Keratinocyte (primary cell): ENCODE measurements around the gene AGBL3. TPM values are rescaled to one million over a fixed set of nuclear protein-coding genes. Genes with fewer than 3 reads are reported as not detected.
A peak's percentile ranks its signal among the peaks of the same experiment; 100 is the strongest.

ENCODE experiments used
- DNase-seq: peaks from one replicate; pipeline ENCODE4 v3.0.0-alpha.2; 2011; ENCODE audit warnings: low read depth, missing footprints, low spot score
- FAIRE-seq: peaks from 2 replicates; lab custom pipeline; 2011; peaks lifted over from hg19 to GRCh38; lab: Jason Lieb, UNC
- H2AFZ ChIP-seq: 2 replicates; pipeline ENCODE4 v1.6.0; 2012; ENCODE audit warnings: low read length, control low read depth, inconsistent platforms; ENCODE audit not compliant: control insufficient read depth
- H3K27ac ChIP-seq: 2 replicates; pipeline ENCODE4 v1.5.1; 2011; ENCODE audit warnings: low read length; ENCODE audit not compliant: control insufficient read depth, insufficient read depth
- H3K27me3 ChIP-seq: 3 replicates; pipeline ENCODE4 v1.6.0; 2011; ENCODE audit warnings: low read length; ENCODE audit not compliant: control insufficient read depth, insufficient read depth; ENCODE audit errors: extremely low read depth
- H3K36me3 ChIP-seq, 2 experiments: 2 replicates in 1 of 2; 3 replicates in 1 of 2; pipeline ENCODE4 v1.5.1; 2011; ENCODE audit warnings: low read length in 2 of 2, mild to moderate bottlenecking in 1 of 2; ENCODE audit not compliant: control insufficient read depth in 2 of 2, insufficient read depth in 2 of 2; ENCODE audit errors: extremely low read depth in 1 of 2
- H3K4me1 ChIP-seq: 3 replicates; pipeline ENCODE4 v1.5.1; 2011; ENCODE audit warnings: low read length; ENCODE audit not compliant: control insufficient read depth, insufficient read depth; ENCODE audit errors: extremely low read depth
- H3K4me2 ChIP-seq: 3 replicates; pipeline ENCODE4 v1.6.0; 2011; ENCODE audit warnings: low read depth, low read length; ENCODE audit not compliant: control insufficient read depth, insufficient read depth; ENCODE audit errors: extremely low read depth
- H3K4me3 ChIP-seq, 3 experiments: fragments of 200-600 bp in 1 of 3; sonication (generic) in 1 of 3; 2 replicates in 2 of 3; 3 replicates in 1 of 3; pipeline ENCODE4 v1.5.1; 2011 to 2016; ENCODE audit warnings: low read length in 3 of 3, mild to moderate bottlenecking in 3 of 3, control low read depth in 2 of 3, inconsistent platforms in 1 of 3, low read depth in 1 of 3, mixed read lengths in 1 of 3, mixed run types in 1 of 3, moderate library complexity in 1 of 3; ENCODE audit not compliant: control insufficient read depth in 2 of 3, insufficient read depth in 2 of 3; ENCODE audit errors: extremely low read depth in 1 of 3
- H3K79me2 ChIP-seq: 2 replicates; pipeline ENCODE4 v1.6.0; 2012; ENCODE audit warnings: low read length; ENCODE audit not compliant: control insufficient read depth, insufficient read depth
- H3K9ac ChIP-seq: 3 replicates; pipeline ENCODE4 v1.6.0; 2011; ENCODE audit warnings: low read length; ENCODE audit not compliant: control insufficient read depth, insufficient read depth; ENCODE audit errors: extremely low read depth
- H3K9me1 ChIP-seq: 3 replicates; pipeline ENCODE4 v1.6.0; 2011; ENCODE audit warnings: low read length; ENCODE audit not compliant: control insufficient read depth, insufficient read depth; ENCODE audit errors: extremely low read depth
- H3K9me3 ChIP-seq: 2 replicates; pipeline ENCODE4 v1.5.1; 2012; ENCODE audit warnings: low read depth, low read length; ENCODE audit not compliant: control insufficient read depth
- H4K20me1 ChIP-seq: 3 replicates; pipeline ENCODE4 v1.6.0; 2011; ENCODE audit warnings: low read length; ENCODE audit not compliant: control insufficient read depth, insufficient read depth; ENCODE audit errors: extremely low read depth
- CTCF ChIP-seq, 3 experiments: IDR thresholded peaks in 1 of 3; conservative IDR thresholded peaks in 1 of 3; optimal IDR thresholded peaks in 1 of 3; 2 replicates in 2 of 3; 3 replicates in 1 of 3; pipeline versions ENCODE3 to v1.5.1; 2011; ENCODE audit warnings: low read length in 3 of 3, mild to moderate bottlenecking in 3 of 3, moderate library complexity in 2 of 3, control low read depth in 1 of 3, inconsistent platforms in 1 of 3; ENCODE audit not compliant: insufficient read depth in 2 of 3; ENCODE audit errors: extremely low read depth in 1 of 3
- EZH2 ChIP-seq: IDR thresholded peaks from one replicate; pipeline ENCODE4 v1.6.1; 2012; ENCODE audit warnings: inconsistent platforms, mild to moderate bottlenecking, low read length, moderate library complexity
- dilution Hi-C: fragments of 300-500 bp; cut with MboI; formaldehyde crosslinking; loops from one replicate; pipeline ENCODE4 v1.7.0; 2020; ENCODE audit warnings: low sequenced_read_pairs; ENCODE audit not compliant: extremely low pct_ligation_motif_present
- polyA plus RNA-seq, 5 experiments: library from polyadenylated mRNA; depleted of rRNA in 3 of 5; stranded (reverse) in 3 of 5; stranded (forward) in 1 of 5; unstranded in 1 of 5; fragments of >200 nt; gene quantifications; 1 replicate in 1 of 5; 2 replicates in 3 of 5; 3 replicates in 1 of 5; pipeline versions ENCODE4 v1.2.1 to v1.2.3, GENCODE V29; 2011 to 2012; ENCODE audit warnings: missing spikeins in 2 of 5, low read depth in 1 of 5, low replicate concordance in 1 of 5

The AGBL3 gene
- polyA plus RNA-seq, 1 donor (not counting 4 experiments of a cell fraction or from before 2014, with no cell fraction given): 0.97 TPM

GRCh38 chr7:135158874-135159273, 172.6 kb downstream of the AGBL3 start:
- FAIRE-seq (no peak), DNase-seq (no peak)
- no peaks in the 10 kb centered on the region for H4K20me1 ChIP-seq
- H2AFZ ChIP-seq: no peak overlapping the region
- H3K79me2 ChIP-seq: no peaks in the 10 kb centered on the region
- no peak overlapping the region for H3K9ac ChIP-seq
- H3K4me2 ChIP-seq: no peak overlapping the region
- no peaks in the 10 kb centered on the region for H3K9me3 ChIP-seq
- H3K27me3 ChIP-seq: no peaks in the 10 kb centered on the region
- no peak overlapping the region for H3K27ac ChIP-seq
- no peak overlapping the region for H3K4me3 ChIP-seq
- no peaks in the 10 kb centered on the region for H3K9me1 ChIP-seq
- H3K4me1 ChIP-seq: peaks cover 7% of the 10 kb centered on the region
- no peak for TF ChIP-seq EZH2
- TF ChIP-seq CTCF (optimal IDR thresholded peaks at IDR 0.05 in 1 of 3, IDR thresholded peaks at IDR 0.05 in 1 of 3, conservative IDR thresholded peaks at IDR 0.05 in 1 of 3; ENCODE audit: extremely low read depth in 1 of 3, insufficient read depth in 2 of 3, low read length in 3 of 3): no peak
- H3K36me3 ChIP-seq: no peaks in the 10 kb centered on the region
- dilution Hi-C loops: loop anchor here (25.0 kb wide), 1 partner anchor 172 kb away; the partner anchor contains the start of gene AGBL3

- peaks cover 2% of the 10 kb centered on the region for H3K9me1 ChIP-seq
- DNase-seq (no peak), FAIRE-seq (no peak)
- no peaks in the 10 kb centered on the region for H4K20me1 ChIP-seq
- dilution Hi-C loops: loop anchor here (25.0 kb wide), 1 partner anchor 172 kb away; the partner anchor contains the start of gene AGBL3
- H3K9me3 ChIP-seq: no peaks in the 10 kb centered on the region
- peaks cover 7% of the 10 kb centered on the region for H3K4me1 ChIP-seq
- H3K79me2 ChIP-seq: no peaks in the 10 kb centered on the region
- peak overlapping the region; percentile 37 for H3K27ac ChIP-seq
- no peak overlapping the region for H2AFZ ChIP-seq
- no peak overlapping the region for H3K4me3 ChIP-seq
- TF ChIP-seq CTCF (optimal IDR thresholded peaks at IDR 0.05 in 1 of 3, IDR thresholded peaks at IDR 0.05 in 1 of 3, conservative IDR thresholded peaks at IDR 0.05 in 1 of 3; ENCODE audit: extremely low read depth in 1 of 3, insufficient read depth in 2 of 3, low read length in 3 of 3): no peak
- no peak for TF ChIP-seq EZH2
- H3K4me2 ChIP-seq: no peak overlapping the region
- H3K36me3 ChIP-seq: peaks cover 0 to 3% of the 10 kb centered on the region in 2 experiments
- no peaks in the 10 kb centered on the region for H3K27me3 ChIP-seq
- H3K9ac ChIP-seq: no peak overlapping the region
Observed at GRCh38 chr7:135159359-135160085, 173.2 kb downstream of the AGBL3 start.
